Endodermal cell (in vitro differentiated cells): ENCODE results near the gene FOXL3. TPM values are rescaled to one million over a fixed set of nuclear protein-coding genes. Genes with fewer than 3 reads are reported as not detected.

Experiments
- DNase-seq: peaks from one replicate; pipeline ENCODE4 v3.0.0-alpha.2; 2017
- H3K27ac ChIP-seq: 2 replicates; pipeline ENCODE4 v1.5.1; 2013; ENCODE audit warnings: mild to moderate bottlenecking, low read depth, low read length, moderate library complexity
- H3K27me3 ChIP-seq: 2 replicates; pipeline ENCODE4 v1.6.1; 2013; ENCODE audit warnings: mild to moderate bottlenecking, low read length, moderate library complexity; ENCODE audit not compliant: insufficient read depth, control insufficient read depth, poor library complexity, severe bottlenecking
- H3K36me3 ChIP-seq: 2 replicates; pipeline ENCODE4 v1.7.0; 2013; ENCODE audit warnings: mild to moderate bottlenecking, low read length, moderate library complexity; ENCODE audit not compliant: control insufficient read depth, insufficient read depth
- H3K4me1 ChIP-seq: one replicate; pipeline ENCODE4 v1.7.0; 2013; ENCODE audit warnings: low read length; ENCODE audit not compliant: control insufficient read depth, insufficient read depth
- H3K4me3 ChIP-seq: 2 replicates; pipeline ENCODE4 v1.5.1; 2013; ENCODE audit warnings: mild to moderate bottlenecking, low read length, moderate library complexity
- H3K9ac ChIP-seq: 2 replicates; pipeline ENCODE4 v1.6.1; 2013; ENCODE audit warnings: mild to moderate bottlenecking, low read length, moderate library complexity; ENCODE audit not compliant: poor library complexity, severe bottlenecking; ENCODE audit errors: extremely low read depth
- H3K9me3 ChIP-seq: 2 replicates; pipeline ENCODE4 v1.6.1; 2013; ENCODE audit warnings: mild to moderate bottlenecking, low read length, moderate library complexity; ENCODE audit not compliant: control insufficient read depth
- H3K27ac Mint-ChIP-seq: 2 replicates; pipeline ENCODE4 v1.8.0; 2020; ENCODE audit warnings: mixed read lengths
- H3K27me3 Mint-ChIP-seq: 2 replicates; pipeline ENCODE4 v1.8.0; 2021; ENCODE audit warnings: mild to moderate bottlenecking, mixed read lengths; ENCODE audit not compliant: insufficient read depth
- H3K36me3 Mint-ChIP-seq: 2 replicates; pipeline ENCODE4 v1.8.0; 2020; ENCODE audit warnings: low read depth, mixed read lengths
- H3K4me1 Mint-ChIP-seq: 2 replicates; pipeline ENCODE4 v1.8.0; 2020; ENCODE audit warnings: mixed read lengths
- H3K4me3 Mint-ChIP-seq: 2 replicates; pipeline ENCODE4 v1.8.0; 2020; ENCODE audit warnings: mild to moderate bottlenecking, moderate library complexity, mixed read lengths
- H3K9me3 Mint-ChIP-seq: 2 replicates; pipeline ENCODE4 v1.8.0; 2020; ENCODE audit warnings: mild to moderate bottlenecking, mixed read lengths
- WGBS, 2 experiments: methylation state at CpG; one replicate each; pipeline versions ENCODE4 v1.1.5 to v1.1.7; 2013; ENCODE audit warnings: missing lambda C conversion rate in 2 of 2, mixed read lengths in 1 of 2; ENCODE audit not compliant: insufficient coverage in 1 of 2, insufficient read length in 1 of 2; 5-methylcytosine and 5-hydroxymethylcytosine counted together
- total RNA-seq, 2 donors: library from RNA; stranded (reverse); fragmentation: NEBNext Ultra II Directional in 1 of 2; extraction: Animal tissue kit (Norgen Biotek cat#: 25700) in 1 of 2; gene quantifications; 2 replicates in 1 of 2; 3 replicates in 1 of 2; pipeline ENCODE4 v1.2.1, GENCODE V29; 2021
- TF ChIP-seq, protein P1 (sequence below): fragments of 200-600 bp; sonication (generic); conservative IDR thresholded peaks from 2 replicates; pipeline ENCODE4 v1.5.0; 2021; ENCODE audit warnings: antibody characterized with exemption, mild to moderate bottlenecking

The FOXL3 gene
- total RNA-seq, 2 donors from 2014 or later = not detected

DNA sequence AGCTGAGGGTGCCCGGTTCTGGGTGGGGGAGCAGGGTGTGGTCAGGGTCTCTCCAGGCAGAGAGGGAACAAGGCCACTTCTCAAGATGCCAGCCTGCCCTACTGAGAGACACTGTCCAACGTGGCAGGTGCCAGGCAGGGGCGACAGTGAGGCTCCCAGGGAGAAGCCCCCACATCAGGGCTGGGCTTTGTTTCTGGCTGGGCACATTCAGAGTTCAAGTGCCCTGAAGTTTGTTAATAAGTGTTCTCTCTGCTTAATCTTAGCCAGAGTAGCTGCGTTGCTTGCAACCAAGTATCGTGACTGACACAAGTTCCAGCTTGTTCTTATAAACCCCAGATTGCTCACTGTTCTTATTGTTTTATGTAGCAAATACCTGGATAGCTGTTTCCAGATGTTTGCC, 21.8 kb downstream of the FOXL3 start:
- Histone ChIP-seq H3K9me3 (peaks cover 15% of the 10 kb centered on the region), H3K36me3 (no peaks in the 10 kb centered on the region), H3K27ac (no peak overlapping the region), H3K27me3 (peaks cover 6% of the 10 kb centered on the region), H3K4me1 (no peaks in the 10 kb centered on the region), H3K4me3 (no peak overlapping the region), H3K9ac (no peak overlapping the region)
- Mint-ChIP-seq H3K27ac (no peak overlapping the region), H3K4me3 (no peak overlapping the region), H3K4me1 (no peaks in the 10 kb centered on the region), H3K27me3 (peaks cover 3% of the 10 kb centered on the region), H3K9me3 (peaks cover 32% of the 10 kb centered on the region), H3K36me3 (no peaks in the 10 kb centered on the region)
- TF ChIP-seq, protein P1, sequence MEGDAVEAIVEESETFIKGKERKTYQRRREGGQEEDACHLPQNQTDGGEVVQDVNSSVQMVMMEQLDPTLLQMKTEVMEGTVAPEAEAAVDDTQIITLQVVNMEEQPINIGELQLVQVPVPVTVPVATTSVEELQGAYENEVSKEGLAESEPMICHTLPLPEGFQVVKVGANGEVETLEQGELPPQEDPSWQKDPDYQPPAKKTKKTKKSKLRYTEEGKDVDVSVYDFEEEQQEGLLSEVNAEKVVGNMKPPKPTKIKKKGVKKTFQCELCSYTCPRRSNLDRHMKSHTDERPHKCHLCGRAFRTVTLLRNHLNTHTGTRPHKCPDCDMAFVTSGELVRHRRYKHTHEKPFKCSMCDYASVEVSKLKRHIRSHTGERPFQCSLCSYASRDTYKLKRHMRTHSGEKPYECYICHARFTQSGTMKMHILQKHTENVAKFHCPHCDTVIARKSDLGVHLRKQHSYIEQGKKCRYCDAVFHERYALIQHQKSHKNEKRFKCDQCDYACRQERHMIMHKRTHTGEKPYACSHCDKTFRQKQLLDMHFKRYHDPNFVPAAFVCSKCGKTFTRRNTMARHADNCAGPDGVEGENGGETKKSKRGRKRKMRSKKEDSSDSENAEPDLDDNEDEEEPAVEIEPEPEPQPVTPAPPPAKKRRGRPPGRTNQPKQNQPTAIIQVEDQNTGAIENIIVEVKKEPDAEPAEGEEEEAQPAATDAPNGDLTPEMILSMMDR = no peak
- 82% methylated on average over 4 to 5 of the region's 5 CpGs for WGBS, 2 experiments
- no peak for DNase-seq

DNA sequence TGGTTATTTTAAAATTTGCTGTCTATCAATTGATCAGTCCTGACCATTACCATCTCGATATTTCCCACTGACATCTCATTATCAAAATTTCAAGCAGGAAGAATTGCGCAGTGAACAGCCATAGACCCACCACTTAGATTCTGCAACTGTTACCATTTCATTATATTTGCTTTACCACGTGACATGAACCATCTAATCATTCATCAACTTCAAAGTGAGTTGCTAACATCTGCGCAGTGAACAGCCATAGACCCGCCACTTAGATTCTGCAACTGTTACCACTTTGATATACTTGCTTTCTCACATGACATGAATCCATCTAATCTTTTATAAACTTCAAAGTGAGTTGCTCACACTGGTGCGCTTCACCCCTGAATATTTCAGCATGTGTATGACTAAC, 22.5 kb downstream of the FOXL3 start:
- no peaks in the 10 kb centered on the region for H3K36me3 ChIP-seq
- Mint-ChIP-seq H3K4me3 (no peak overlapping the region), H3K4me1 (no peaks in the 10 kb centered on the region), H3K9me3 (peaks cover 28% of the 10 kb centered on the region), H3K27ac (no peak overlapping the region), H3K36me3 (no peaks in the 10 kb centered on the region), H3K27me3 (peaks cover 3% of the 10 kb centered on the region)
- H3K9me3 ChIP-seq = peaks cover 18% of the 10 kb centered on the region
- no peak for DNase-seq
- no peak overlapping the region for H3K4me3 ChIP-seq
- TF ChIP-seq, protein P1 = no peak
- no peak overlapping the region for H3K27ac ChIP-seq
- no peaks in the 10 kb centered on the region for H3K4me1 ChIP-seq
- no peak overlapping the region for H3K9ac ChIP-seq
- WGBS, 2 experiments = 91 to 95% methylated on average over 6 of the region's 6 CpGs
- H3K27me3 ChIP-seq = peaks cover 6% of the 10 kb centered on the region

DNA sequence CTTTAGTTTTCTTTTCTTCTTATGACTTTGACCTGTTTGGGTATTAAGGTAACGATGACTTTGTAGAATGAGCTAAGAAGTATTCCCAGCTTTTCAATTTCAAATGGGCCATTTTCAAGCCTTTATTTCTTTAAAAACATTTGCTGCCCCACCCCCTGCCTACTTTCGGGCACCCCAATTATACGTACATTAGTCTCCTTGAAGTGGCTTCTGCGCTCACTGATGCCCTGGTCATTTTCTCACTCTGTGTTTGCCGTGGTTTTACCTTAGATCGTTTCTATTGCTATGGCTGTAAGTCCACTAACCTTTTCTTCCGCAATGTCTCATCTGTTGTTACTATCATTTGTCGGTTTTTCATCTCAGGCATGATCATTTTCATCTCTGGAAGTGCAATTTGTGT, 24.9 kb downstream of the FOXL3 start:
- H3K4me3 ChIP-seq = no peak overlapping the region
- Mint-ChIP-seq H3K27ac (no peak overlapping the region), H3K36me3 (no peaks in the 10 kb centered on the region), H3K4me3 (no peak overlapping the region), H3K4me1 (peaks cover 5% of the 10 kb centered on the region), H3K9me3 (peaks cover 19% of the 10 kb centered on the region), H3K27me3 (peaks cover 16% of the 10 kb centered on the region)
- peaks cover 6% of the 10 kb centered on the region for H3K27me3 ChIP-seq
- no peaks in the 10 kb centered on the region for H3K36me3 ChIP-seq
- no peaks in the 10 kb centered on the region for H3K4me1 ChIP-seq
- no peak overlapping the region for H3K9ac ChIP-seq
- WGBS, 2 experiments = 94 to 95% methylated on average over 6 to 8 of the region's 8 CpGs
- DNase-seq = no peak
- H3K9me3 ChIP-seq = peaks cover 18% of the 10 kb centered on the region
- TF ChIP-seq, protein P1 = no peak
- H3K27ac ChIP-seq = no peak overlapping the region
